ENCODE measurements around the gene HMMR. TPM values are rescaled to one million over a fixed set of nuclear protein-coding genes. Genes with fewer than 3 reads are reported as not detected.
A peak's percentile ranks its signal among the peaks of the same experiment; 100 is the strongest.

The HMMR gene
- total and polyA plus RNA-seq, 7 donors: 1.1 to 18.1 (median 3.0) TPM; not detected in 2

GRCh38 chr5:163456840-163457239 is 3.6 kb upstream of the HMMR start:
- peaks cover 0 to 48% (median 0%) of the 10 kb centered on the region in 4 donors for H3K36me3 ChIP-seq
- no peak for DNase-seq
- H3K27me3 ChIP-seq: no peaks in the 10 kb centered on the region
- peaks cover 0 to 30% (median 20%) of the 10 kb centered on the region in 4 donors for H3K4me1 ChIP-seq
- intact Hi-C loops (cut with DNase I): no loop called here
- 95 to 96% methylated on average over 7 of the region's 7 CpGs for WGBS, 2 donors
- no peaks in the 10 kb centered on the region for H3K9me3 ChIP-seq
- no peak for TF ChIP-seq EP300 (IDR thresholded peaks at IDR 0.05)
- H3K27ac ChIP-seq: no peak overlapping the region
- H3K4me3 ChIP-seq: no peak overlapping the region

DNA sequence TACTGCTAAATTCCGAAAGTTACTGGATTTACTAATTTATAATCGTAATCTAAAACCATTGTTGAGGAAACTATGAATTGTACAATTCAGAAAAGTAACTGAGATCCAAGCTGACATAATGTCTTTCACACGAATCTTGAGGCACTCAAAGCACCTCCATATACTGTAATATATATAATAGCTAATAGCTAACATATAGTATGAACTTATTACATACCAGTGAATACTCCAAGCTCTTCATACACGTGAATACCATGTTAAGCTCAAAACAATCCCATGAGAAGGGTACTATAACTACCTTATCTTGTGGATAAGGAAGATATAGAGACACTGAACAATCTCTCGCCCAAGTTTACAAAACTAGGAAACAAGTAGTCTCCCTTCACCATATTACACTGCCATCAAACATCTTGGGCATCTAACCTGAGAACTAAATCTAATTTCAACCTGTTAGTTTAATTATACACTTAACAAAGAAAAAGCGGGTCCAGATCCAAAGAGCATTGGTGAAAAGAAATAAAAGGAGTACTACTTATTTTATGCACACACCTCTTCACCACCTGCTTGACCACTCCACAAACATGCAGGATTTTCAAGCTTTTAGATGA is 1.6 kb upstream of the HMMR start:
- TF ChIP-seq, protein P1, sequence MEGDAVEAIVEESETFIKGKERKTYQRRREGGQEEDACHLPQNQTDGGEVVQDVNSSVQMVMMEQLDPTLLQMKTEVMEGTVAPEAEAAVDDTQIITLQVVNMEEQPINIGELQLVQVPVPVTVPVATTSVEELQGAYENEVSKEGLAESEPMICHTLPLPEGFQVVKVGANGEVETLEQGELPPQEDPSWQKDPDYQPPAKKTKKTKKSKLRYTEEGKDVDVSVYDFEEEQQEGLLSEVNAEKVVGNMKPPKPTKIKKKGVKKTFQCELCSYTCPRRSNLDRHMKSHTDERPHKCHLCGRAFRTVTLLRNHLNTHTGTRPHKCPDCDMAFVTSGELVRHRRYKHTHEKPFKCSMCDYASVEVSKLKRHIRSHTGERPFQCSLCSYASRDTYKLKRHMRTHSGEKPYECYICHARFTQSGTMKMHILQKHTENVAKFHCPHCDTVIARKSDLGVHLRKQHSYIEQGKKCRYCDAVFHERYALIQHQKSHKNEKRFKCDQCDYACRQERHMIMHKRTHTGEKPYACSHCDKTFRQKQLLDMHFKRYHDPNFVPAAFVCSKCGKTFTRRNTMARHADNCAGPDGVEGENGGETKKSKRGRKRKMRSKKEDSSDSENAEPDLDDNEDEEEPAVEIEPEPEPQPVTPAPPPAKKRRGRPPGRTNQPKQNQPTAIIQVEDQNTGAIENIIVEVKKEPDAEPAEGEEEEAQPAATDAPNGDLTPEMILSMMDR (IDR thresholded peaks at IDR 0.05): no peak
- TF ChIP-seq EP300 (IDR thresholded peaks at IDR 0.05) (no peak), POLR2AphosphoS5 (IDR thresholded peaks at IDR 0.05) (no peak), POLR2A (IDR thresholded peaks at IDR 0.05) (no peak)
- Histone ChIP-seq H3K27me3 (no peaks in the 10 kb centered on the region), H3K36me3 (peaks cover 0 to 28% (median 0%) of the 10 kb centered on the region in 4 donors), H3K4me3 (peak overlapping the region; percentile 68 to 88 (median 78)), H3K9me3 (no peaks in the 10 kb centered on the region), H3K27ac (peak overlapping the region; percentile 95 to 97 (median 96)), H3K4me1 (peaks cover 0 to 33% (median 20%) of the 10 kb centered on the region in 4 donors)
- no peak for DNase-seq
- intact Hi-C loops (cut with DNase I): no loop called here
- 18 to 33% methylated on average over 6 of the region's 6 CpGs for WGBS, 2 donors

- Histone ChIP-seq H3K4me3 (peak overlapping the region; percentile 68 to 88 (median 78)), H3K9me3 (no peaks in the 10 kb centered on the region), H3K36me3 (peaks cover 0 to 22% (median 0%) of the 10 kb centered on the region in 4 donors), H3K4me1 (peaks cover 0 to 33% (median 20%) of the 10 kb centered on the region in 4 donors), H3K27me3 (no peaks in the 10 kb centered on the region), H3K27ac (peak overlapping the region; percentile 95 to 97 (median 96))
- intact Hi-C loops (cut with DNase I): no loop called here
- 0% methylated on average over 12 of the region's 12 CpGs for WGBS, 2 donors
- TF ChIP-seq POLR2A (IDR thresholded peaks at IDR 0.05): no peak
- TF ChIP-seq, protein P1 (IDR thresholded peaks at IDR 0.05): no peak
- TF ChIP-seq EP300 (IDR thresholded peaks at IDR 0.05): no peak
- TF ChIP-seq POLR2AphosphoS5 (IDR thresholded peaks at IDR 0.05): no peak
- no peak for DNase-seq
Observed at GRCh38 chr5:163459462-163459818, 992 bp upstream of the HMMR start.

DNA sequence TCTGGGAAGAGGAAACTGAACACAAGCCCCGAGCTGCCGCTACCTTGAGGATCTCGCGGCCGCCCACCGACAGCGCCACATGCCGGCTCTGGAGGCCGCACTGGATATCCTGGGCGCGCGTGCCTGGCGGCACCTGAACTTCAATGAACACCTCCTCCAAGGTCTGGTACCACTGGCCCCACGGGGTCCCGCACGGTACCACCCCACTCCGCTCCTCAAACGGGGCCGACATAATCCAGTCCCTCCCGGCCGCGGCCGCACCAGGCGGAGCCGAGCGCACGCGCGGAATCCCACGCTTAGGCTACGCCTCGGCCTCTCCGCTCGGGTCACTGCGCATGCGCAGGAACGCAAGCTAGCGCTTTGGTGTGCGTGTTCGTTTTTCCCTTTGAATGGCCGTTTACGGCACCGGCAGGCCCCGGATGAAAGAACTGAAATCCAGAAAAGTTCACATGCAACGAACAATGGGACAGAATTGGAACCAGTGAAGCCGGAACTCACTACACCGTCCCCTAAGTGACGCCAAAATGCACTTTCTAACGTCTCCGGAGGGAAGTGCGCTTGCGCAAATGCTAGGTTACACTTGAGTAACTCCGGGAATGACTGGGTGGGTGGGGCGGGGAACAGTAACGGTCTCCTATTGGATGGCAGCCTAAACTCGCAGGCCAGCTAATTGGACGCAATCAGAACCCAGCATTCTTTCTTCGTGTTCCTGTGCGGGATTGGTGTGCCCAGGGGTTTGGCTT is 442 bp upstream of the HMMR start, which contains the start of gene NUDCD2:
TSS of gene NUDCD2 (minus strand) at position 284 of the 743 bp plus-strand sequence. CDS start at position 232, 52 bp downstream.
- intact Hi-C loops (cut with DNase I): loop anchor here (1.0 kb wide), 1 partner anchor 46 kb away; no protein-coding TSS in a partner anchor
- Histone ChIP-seq H3K9me3 (no peaks in the 10 kb centered on the region), H3K27me3 (no peaks in the 10 kb centered on the region), H3K36me3 (peaks cover 0 to 17% (median 0%) of the 10 kb centered on the region in 4 donors), H3K4me1 (peaks cover 0 to 33% (median 20%) of the 10 kb centered on the region in 4 donors), H3K27ac (peak within 1 kb of the TSS; percentile 95 to 97 (median 96)), H3K4me3 (peak within 1 kb of the TSS; percentile 68 to 88 (median 78))
- DNase-seq: peak; percentile 98
- TF ChIP-seq POLR2A (IDR thresholded peaks at IDR 0.05) (peak; percentile 78 to 84), POLR2AphosphoS5 (IDR thresholded peaks at IDR 0.05) (peak; percentile 83 to 94 (median 92)), EP300 (IDR thresholded peaks at IDR 0.05) (no peak)
- TF ChIP-seq, protein P1 (IDR thresholded peaks at IDR 0.05): peak in 2 of 4 experiments; percentile 16 to 24
- WGBS, 2 donors: 0% methylated on average over 59 of the region's 59 CpGs

- no peaks in the 10 kb centered on the region for H3K27me3 ChIP-seq
- intact Hi-C loops (cut with DNase I): no loop called here
Observed at GRCh38 chr5:163463063-163463435, 2.6 kb downstream of the HMMR start.

More at GRCh38 chr5:163463063-163463435, 2.6 kb downstream of the HMMR start:
- H3K4me1 ChIP-seq: peaks cover 0 to 31% (median 19%) of the 10 kb centered on the region in 4 donors
- H3K9me3 ChIP-seq: no peaks in the 10 kb centered on the region
- H3K36me3 ChIP-seq: no peaks in the 10 kb centered on the region
- no peak for DNase-seq
- TF ChIP-seq, protein P1 (IDR thresholded peaks at IDR 0.05): no peak
- TF ChIP-seq POLR2A (IDR thresholded peaks at IDR 0.05) (no peak), EP300 (IDR thresholded peaks at IDR 0.05) (no peak), POLR2AphosphoS5 (IDR thresholded peaks at IDR 0.05) (no peak)
- no peak overlapping the region for H3K4me3 ChIP-seq
- H3K27ac ChIP-seq: no peak overlapping the region

All from sigmoid colon (tissue), 7 donors.